GM21529 (cell line): Measurements from ENCODE around the gene MYZAP.
A peak's percentile ranks its signal among the peaks of the same experiment; 100 is the strongest.

ENCODE experiments used
- ATAC-seq: cut with Tn5 transposase; IDR thresholded peaks from one replicate; pipeline ENCODE4 v1.9.1; 2021; ENCODE audit not compliant: unreplicated experiment

The MYZAP gene

GRCh38 chr15:57692709-57693108, 101.0 kb downstream of the MYZAP start:
- no peak for ATAC-seq

- no peak for ATAC-seq
Measured at GRCh38 chr15:57694279-57694678, 102.6 kb downstream of the MYZAP start.

GRCh38 chr15:57696146-57696545, 104.4 kb downstream of the MYZAP start:
- no peak for ATAC-seq

- no peak for ATAC-seq
Measured at GRCh38 chr15:57697588-57697987, 105.9 kb downstream of the MYZAP start.

GRCh38 chr15:57698243-57698642, 106.5 kb downstream of the MYZAP start:
- no peak for ATAC-seq

GRCh38 chr15:57698991-57699390, 107.3 kb downstream of the MYZAP start:
- no peak for ATAC-seq

- ATAC-seq = no peak
Measured at GRCh38 chr15:57703387-57703786, 111.7 kb downstream of the MYZAP start.

- ATAC-seq = no peak
Measured at GRCh38 chr15:57704441-57704840, 112.7 kb downstream of the MYZAP start.

- ATAC-seq = no peak
Measured at GRCh38 chr15:57705746-57706404, 114.2 kb downstream of the MYZAP start.

- ATAC-seq = peak; percentile 89
Measured at GRCh38 chr15:57706405-57707209, 114.9 kb downstream of the MYZAP start, which contains the start of gene POLR2M. Gene POLR2M, plus strand, starts transcription at chr15:57706714. Its CDS starts 129 bp downstream, at chr15:57706843.

- no peak for ATAC-seq
Measured at GRCh38 chr15:57708047-57708446, 116.3 kb downstream of the MYZAP start.

- no peak for ATAC-seq
Measured at GRCh38 chr15:57718309-57718708, 126.6 kb downstream of the MYZAP start.

- ATAC-seq = no peak
Measured at GRCh38 chr15:57720867-57721266, 129.2 kb downstream of the MYZAP start.

- ATAC-seq = no peak
Measured at GRCh38 chr15:57726411-57726810, 134.7 kb downstream of the MYZAP start.

GRCh38 chr15:57727031-57727430, 135.3 kb downstream of the MYZAP start:
- ATAC-seq = no peak

- no peak for ATAC-seq
Measured at GRCh38 chr15:57728436-57728835, 136.7 kb downstream of the MYZAP start.

GRCh38 chr15:57730876-57731275, 139.2 kb downstream of the MYZAP start:
- no peak for ATAC-seq

- no peak for ATAC-seq
Measured at GRCh38 chr15:57731530-57732103, 139.9 kb downstream of the MYZAP start.

- ATAC-seq = no peak
Measured at GRCh38 chr15:57732526-57733331, 141.0 kb downstream of the MYZAP start.

GRCh38 chr15:57734860-57735259, 143.2 kb downstream of the MYZAP start:
- ATAC-seq = no peak
